H9 (cell line): ENCODE data around the gene MME. TPM values are rescaled to one million over a fixed set of nuclear protein-coding genes. Genes with fewer than 3 reads are reported as not detected.

Experiments used
- DNase-seq: peaks from one replicate; pipeline ENCODE4 v3.0.0-alpha.2; 2017
- H2AFZ ChIP-seq: one replicate; pipeline ENCODE4 v1.6.1; 2013; ENCODE audit warnings: mild to moderate bottlenecking, low read length, control low read depth, moderate library complexity
- H2AK5ac ChIP-seq: 2 replicates; pipeline ENCODE4 v1.6.1; 2013; ENCODE audit warnings: low read length, control low read depth, mixed read lengths; ENCODE audit not compliant: insufficient read length
- H2BK120ac ChIP-seq: one replicate; pipeline ENCODE4 v1.6.1; 2013; ENCODE audit warnings: low read depth, mild to moderate bottlenecking, low read length, control low read depth, inconsistent platforms; ENCODE audit not compliant: poor library complexity, severe bottlenecking
- H2BK12ac ChIP-seq: 2 replicates; pipeline ENCODE4 v1.6.1; 2013; ENCODE audit warnings: low read length, control low read depth, mixed read lengths, low read depth; ENCODE audit not compliant: insufficient read length
- H2BK15ac ChIP-seq: 2 replicates; pipeline ENCODE4 v1.6.1; 2013; ENCODE audit warnings: low read depth, low read length, control low read depth
- H2BK20ac ChIP-seq: one replicate; pipeline ENCODE4 v1.6.1; 2013; ENCODE audit warnings: low read depth, mild to moderate bottlenecking, low read length, control low read depth, inconsistent platforms; ENCODE audit not compliant: poor library complexity, severe bottlenecking
- H2BK5ac ChIP-seq: 2 replicates; pipeline ENCODE4 v1.6.1; 2013; ENCODE audit warnings: low read length, control low read depth, mixed read lengths; ENCODE audit not compliant: insufficient read length
- H3K14ac ChIP-seq: 2 replicates; pipeline ENCODE4 v1.6.1; 2013; ENCODE audit warnings: low read length, control low read depth; ENCODE audit not compliant: insufficient read depth
- H3K18ac ChIP-seq: 2 replicates; pipeline ENCODE4 v1.6.1; 2013; ENCODE audit warnings: low read depth, mild to moderate bottlenecking, mixed read lengths, low read length, control low read depth; ENCODE audit not compliant: insufficient read length
- H3K23ac ChIP-seq: 2 replicates; pipeline ENCODE4 v1.6.1; 2013; ENCODE audit warnings: low read length, control low read depth, mixed read lengths, low read depth; ENCODE audit not compliant: insufficient read length
- H3K23me2 ChIP-seq: 2 replicates; pipeline ENCODE4 v1.6.1; 2013; ENCODE audit warnings: low read depth, mild to moderate bottlenecking, mixed read lengths, low read length, control low read depth; ENCODE audit not compliant: insufficient read length, poor library complexity, severe bottlenecking
- H3K27ac ChIP-seq: 2 replicates; pipeline ENCODE4 v1.5.1; 2013; ENCODE audit warnings: low read length, control low read depth, mixed read lengths, low read depth; ENCODE audit not compliant: insufficient read length
- H3K27me3 ChIP-seq: 2 replicates; pipeline ENCODE4 v1.6.1; 2013; ENCODE audit warnings: low read length, control low read depth, inconsistent platforms; ENCODE audit not compliant: insufficient read depth
- H3K4ac ChIP-seq: 2 replicates; pipeline ENCODE4 v1.6.1; 2013; ENCODE audit warnings: low read depth, mild to moderate bottlenecking, control low read depth, inconsistent platforms, low read length, moderate library complexity
- H3K4me1 ChIP-seq: 2 replicates; pipeline ENCODE4 v1.6.1; 2013; ENCODE audit warnings: low read length, control low read depth, inconsistent platforms; ENCODE audit not compliant: insufficient read depth
- H3K4me2 ChIP-seq: 2 replicates; pipeline ENCODE4 v1.6.1; 2013; ENCODE audit warnings: low read length, control low read depth, mixed read lengths; ENCODE audit not compliant: insufficient read length, insufficient read depth
- H3K56ac ChIP-seq: 2 replicates; pipeline ENCODE4 v1.6.1; 2013; ENCODE audit warnings: low read depth, mild to moderate bottlenecking, mixed read lengths, low read length, control low read depth; ENCODE audit not compliant: insufficient read length
- H3K79me1 ChIP-seq: 2 replicates; pipeline ENCODE4 v1.6.1; 2013; ENCODE audit warnings: low read depth, mild to moderate bottlenecking, moderate library complexity, low read length, control low read depth, inconsistent platforms; ENCODE audit not compliant: insufficient read depth, poor library complexity, severe bottlenecking
- H3K79me2 ChIP-seq: 2 replicates; pipeline ENCODE4 v1.6.1; 2013; ENCODE audit warnings: low read length, control low read depth, inconsistent platforms; ENCODE audit not compliant: insufficient read depth
- H3K9ac ChIP-seq: 2 replicates; pipeline ENCODE4 v1.6.1; 2013; ENCODE audit warnings: low read length, control low read depth, mixed read lengths; ENCODE audit not compliant: insufficient read length; ENCODE audit errors: extremely low read depth
- H3K9me3 ChIP-seq: one replicate; pipeline ENCODE4 v1.6.1; 2013; ENCODE audit warnings: low read depth, low read length, inconsistent platforms; ENCODE audit not compliant: control insufficient read depth
- H3T11ph ChIP-seq: one replicate; pipeline ENCODE4 v1.6.1; 2013; ENCODE audit warnings: mild to moderate bottlenecking, low read length, control low read depth, inconsistent platforms
- H4K20me1 ChIP-seq: one replicate; pipeline ENCODE4 v1.6.1; 2013; ENCODE audit not compliant: control insufficient read depth, insufficient read length, insufficient read depth
- H4K5ac ChIP-seq: 2 replicates; pipeline ENCODE4 v1.6.1; 2013; ENCODE audit warnings: low read depth, mild to moderate bottlenecking, mixed read lengths, low read length, control low read depth; ENCODE audit not compliant: insufficient read length
- H4K8ac ChIP-seq: replicated peaks from 2 replicates; pipeline ENCODE4 v1.6.1; 2013; ENCODE audit warnings: low read length, control low read depth, mixed read lengths, low read depth; ENCODE audit not compliant: insufficient read length
- H4K91ac ChIP-seq: 2 replicates; pipeline ENCODE4 v1.6.1; 2013; ENCODE audit warnings: low read depth, mild to moderate bottlenecking, moderate library complexity, mixed read lengths, low read length, control low read depth; ENCODE audit not compliant: insufficient read length
- H3K27ac Mint-ChIP-seq, 3 experiments: 2 replicates in 2 of 3; 3 replicates in 1 of 3; pipeline ENCODE4 v1.8.0; 2020 to 2021; ENCODE audit warnings: mixed read lengths in 3 of 3, mild to moderate bottlenecking in 1 of 3, moderate library complexity in 1 of 3
- H3K27me3 Mint-ChIP-seq: 2 replicates; pipeline ENCODE4 v1.8.0; 2021; ENCODE audit warnings: low read depth, mild to moderate bottlenecking, moderate library complexity, mixed read lengths
- H3K36me3 Mint-ChIP-seq, 3 experiments: 2 replicates in 2 of 3; 3 replicates in 1 of 3; pipeline ENCODE4 v1.8.0; 2020 to 2021; ENCODE audit warnings: low read depth in 3 of 3, mixed read lengths in 3 of 3; ENCODE audit not compliant: insufficient read depth in 1 of 3
- H3K4me1 Mint-ChIP-seq, 2 experiments: 2 replicates each; pipeline ENCODE4 v1.8.0; 2020; ENCODE audit warnings: mixed read lengths in 2 of 2
- H3K4me3 Mint-ChIP-seq, 2 experiments: 2 replicates in 1 of 2; 3 replicates in 1 of 2; pipeline ENCODE4 v1.8.0; 2020 to 2021; ENCODE audit warnings: mild to moderate bottlenecking in 2 of 2, mixed read lengths in 2 of 2, moderate library complexity in 1 of 2
- H3K9me3 Mint-ChIP-seq, 2 experiments: 2 replicates in 1 of 2; 3 replicates in 1 of 2; pipeline ENCODE4 v1.8.0; 2020; ENCODE audit warnings: mild to moderate bottlenecking in 2 of 2, mixed read lengths in 2 of 2, moderate library complexity in 1 of 2
- CTCF ChIP-seq: fragments of 200-600 bp; sonication (generic); conservative IDR thresholded peaks from 3 replicates; pipeline ENCODE4 v1.8.0; 2021; ENCODE audit warnings: antibody characterized with exemption, mild to moderate bottlenecking
- WGBS: extraction: QIAGEN DNeasy Blood & Tissue Kit; methylation state at CpG from one replicate; pipeline ENCODE4 v1.1.7; 2013; ENCODE audit warnings: missing lambda C conversion rate, low lambda C conversion rate, mixed read lengths; ENCODE audit not compliant: insufficient read length; ENCODE audit errors: extremely low coverage; 5-methylcytosine and 5-hydroxymethylcytosine counted together
- total RNA-seq: library from RNA; stranded (reverse); gene quantifications from 2 replicates; pipeline ENCODE4 v1.2.1, GENCODE V29; 2021

MME gene
- total RNA-seq, 1 experiment from 2014 or later: 16.4 TPM

- Mint-ChIP-seq H3K4me3 (no peak overlapping the region), H3K4me1 (no peaks in the 10 kb centered on the region), H3K36me3 (peaks cover 0 to 2% (median 0%) of the 10 kb centered on the region in 3 experiments; a peak in 1 of 7 replicates), H3K9me3 (no peaks in the 10 kb centered on the region), H3K27me3 (no peaks in the 10 kb centered on the region), H3K27ac (no peak overlapping the region)
- Histone ChIP-seq H3K14ac (no peak overlapping the region), H3K9me3 (no peaks in the 10 kb centered on the region), H2BK120ac (no peak overlapping the region), H4K5ac (no peak overlapping the region), H3K4ac (no peak overlapping the region), H2AK5ac (no peak overlapping the region), H3K27me3 (no peaks in the 10 kb centered on the region), H3K56ac (no peak overlapping the region), H2BK5ac (no peak overlapping the region), H3K79me2 (no peaks in the 10 kb centered on the region), H3K79me1 (no peaks in the 10 kb centered on the region), H3T11ph (no peak overlapping the region), H3K18ac (no peak overlapping the region), H4K8ac (no peak overlapping the region), H3K23me2 (no peaks in the 10 kb centered on the region), H3K27ac (no peak overlapping the region), H3K4me2 (no peak overlapping the region), H2BK20ac (no peak overlapping the region), H3K4me1 (no peaks in the 10 kb centered on the region), H2AFZ (no peak overlapping the region), H3K23ac (no peak overlapping the region), H3K9ac (no peak overlapping the region), H4K20me1 (no peaks in the 10 kb centered on the region), H2BK12ac (no peak overlapping the region), H2BK15ac (no peak overlapping the region), H4K91ac (no peak overlapping the region)
- WGBS: no CpG with 5 or more reads among the region's 3 CpGs
- DNase-seq: no peak
- TF ChIP-seq CTCF: no peak
Measured at GRCh38 chr3:155232605-155233004, 152.5 kb downstream of the MME start.
